GM19397 (cell line): Measurements from ENCODE around the gene JAG2.

Experiments
- ATAC-seq: cut with Tn5 transposase; IDR thresholded peaks from one replicate; pipeline ENCODE4 v1.9.1; 2021; ENCODE audit warnings: mild to moderate bottlenecking, moderate library complexity; ENCODE audit not compliant: unreplicated experiment

The JAG2 gene

DNA sequence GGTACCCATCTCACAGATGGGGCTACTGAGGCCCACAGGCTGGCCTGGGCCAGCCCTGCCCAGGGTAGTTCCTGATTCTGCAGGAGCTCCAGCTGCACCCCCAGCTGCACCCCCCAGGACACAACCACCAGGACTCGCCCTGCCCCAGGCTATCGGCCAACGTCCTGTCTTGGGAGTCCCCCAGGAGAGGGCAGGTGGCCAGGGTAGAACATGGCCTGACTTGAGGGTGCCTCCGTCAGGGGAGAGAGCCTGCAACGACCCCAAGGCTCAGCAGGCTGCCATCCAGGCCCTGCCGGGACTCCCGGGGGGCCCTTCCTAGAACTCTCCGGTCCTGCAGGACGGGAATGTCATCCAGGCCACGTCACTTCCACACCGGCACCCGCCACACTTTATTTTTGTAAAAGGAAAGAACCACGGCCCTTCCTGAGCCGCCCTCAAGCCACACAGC lies 15.8 kb downstream of the JAG2 start:
- no peak for ATAC-seq

DNA sequence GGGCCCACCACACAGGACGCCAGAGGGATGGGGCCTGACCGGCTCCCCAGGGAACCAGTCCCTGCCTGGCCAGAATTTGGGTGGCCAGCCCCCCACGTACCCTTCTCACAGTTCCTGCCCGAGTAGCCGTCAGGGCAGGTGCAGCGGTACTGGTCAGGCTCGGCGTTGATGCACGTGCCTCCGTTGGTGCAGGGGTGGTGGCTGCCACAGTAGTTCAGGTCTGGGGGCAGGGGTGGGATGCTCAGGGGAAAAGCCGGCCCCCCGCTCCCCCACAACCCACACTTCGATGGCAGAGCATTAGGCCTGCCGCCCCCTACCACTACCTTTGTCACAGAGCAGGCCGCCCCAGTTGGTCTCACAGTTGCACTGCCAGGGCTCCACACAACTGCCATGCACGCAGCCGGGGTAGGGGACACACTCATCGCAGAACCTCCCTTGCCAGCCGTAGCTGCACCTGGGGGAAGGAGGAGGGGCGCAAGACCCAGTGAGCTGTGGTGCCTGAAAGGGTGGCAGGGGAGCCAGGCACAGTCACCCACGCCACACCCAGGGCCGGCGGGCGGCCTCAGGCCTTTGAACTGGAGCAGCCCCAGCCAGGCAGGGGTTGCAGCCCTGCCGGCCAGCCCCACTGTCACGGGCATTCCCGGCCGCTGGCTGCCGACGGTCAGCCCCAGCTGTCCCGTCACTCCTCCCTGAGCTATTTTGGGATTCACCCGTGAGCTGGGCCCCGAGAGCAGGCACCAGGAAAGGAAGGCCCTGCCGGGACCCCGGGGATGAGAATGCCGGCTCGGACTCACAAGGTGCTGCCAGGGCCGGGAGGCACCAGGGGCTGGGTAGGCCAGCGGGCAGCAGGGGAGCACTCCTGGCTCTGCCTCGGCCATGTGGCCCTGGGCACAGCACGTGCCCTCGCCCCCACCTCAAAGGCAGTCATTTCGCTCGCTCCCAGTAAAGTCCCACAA lies 16.5 kb downstream of the JAG2 start:
- ATAC-seq = no peak

DNA sequence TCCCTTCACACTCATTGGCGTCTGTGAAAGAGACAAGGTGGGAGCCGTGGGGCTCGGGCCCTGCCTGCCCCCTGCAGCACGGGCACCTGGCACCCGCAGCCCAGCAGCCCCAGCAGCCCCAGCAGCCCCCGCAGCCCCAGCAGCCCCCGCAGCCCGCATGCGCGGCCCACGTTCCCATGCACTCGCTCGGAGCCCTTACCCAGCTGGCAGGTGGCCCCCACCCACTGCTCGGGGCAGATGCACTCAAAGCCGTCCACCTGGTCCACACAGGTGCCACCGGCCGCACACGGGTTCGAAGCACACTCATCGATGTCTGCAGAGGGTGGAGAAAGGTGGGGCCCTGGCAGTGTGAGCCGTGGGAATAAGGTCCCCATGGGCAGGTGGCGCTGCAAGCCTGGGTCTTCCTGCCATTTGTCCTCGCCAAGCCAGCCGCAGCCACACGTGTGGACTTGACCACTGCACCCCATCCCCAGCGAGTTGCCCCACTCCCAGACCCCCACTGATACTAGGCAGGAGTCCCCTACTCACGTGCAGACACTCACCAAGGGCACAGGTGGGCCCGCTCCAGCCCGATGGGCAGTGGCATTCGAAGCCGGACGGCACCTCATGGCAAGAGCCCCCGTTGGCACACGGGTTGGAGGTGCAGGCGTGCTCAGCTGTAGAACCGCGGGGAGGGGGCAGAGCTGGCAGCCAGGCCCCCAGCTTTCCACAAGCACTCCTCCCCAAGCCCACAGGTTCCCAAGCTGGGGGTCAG lies 17.3 kb downstream of the JAG2 start:
- ATAC-seq = no peak

DNA sequence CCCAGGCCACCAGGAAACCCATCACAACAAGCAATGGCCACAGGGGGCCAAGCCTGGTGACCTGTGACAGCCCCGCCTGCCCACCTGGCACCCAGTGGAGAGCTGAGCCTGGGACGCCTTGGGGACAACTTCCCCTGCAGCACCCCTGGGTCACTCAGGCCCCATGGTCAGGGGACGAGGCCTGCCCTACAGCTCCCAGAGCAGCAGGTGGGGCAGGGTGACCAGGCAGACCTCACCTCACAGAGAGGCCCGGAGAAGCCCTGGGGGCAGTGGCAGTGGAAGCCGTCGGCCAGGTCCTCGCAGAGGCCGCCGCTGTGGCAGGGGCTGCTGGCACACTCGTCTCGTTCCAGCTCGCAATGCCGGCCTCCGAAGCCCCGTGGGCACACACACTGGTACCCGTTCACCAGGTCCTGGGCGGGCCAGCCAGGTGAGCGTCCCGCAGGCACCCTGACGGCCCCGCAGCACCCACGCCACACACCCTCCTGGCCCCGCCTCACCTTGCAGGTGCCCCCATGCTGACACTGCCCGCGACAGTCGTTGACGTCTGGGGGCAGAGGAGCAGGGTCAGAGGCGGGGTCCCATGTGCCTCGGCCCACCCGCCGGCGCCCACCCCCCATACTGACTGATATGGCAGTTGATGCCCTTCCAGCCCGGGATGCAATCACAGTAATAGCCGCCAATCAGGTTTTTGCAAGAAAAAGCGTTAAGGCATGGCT lies 18.1 kb downstream of the JAG2 start:
- ATAC-seq = no peak

DNA sequence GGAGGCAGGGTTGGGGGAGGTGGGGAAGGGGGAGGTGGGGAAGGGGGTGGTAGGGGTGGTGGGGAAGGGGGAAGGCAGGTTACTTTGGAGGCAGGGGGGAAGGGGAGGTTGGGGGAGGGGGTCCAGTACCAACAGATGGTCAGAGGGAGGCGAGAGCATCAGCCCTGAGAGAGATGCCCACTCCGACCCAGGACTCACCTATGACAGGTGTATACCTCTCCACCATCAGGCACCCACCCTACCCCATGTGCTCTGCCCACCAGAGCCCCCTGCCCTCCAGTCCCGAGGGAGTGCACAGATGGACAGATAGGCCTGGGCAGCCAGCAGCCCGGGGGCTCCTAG lies 18.6 kb downstream of the JAG2 start:
- ATAC-seq = no peak

DNA sequence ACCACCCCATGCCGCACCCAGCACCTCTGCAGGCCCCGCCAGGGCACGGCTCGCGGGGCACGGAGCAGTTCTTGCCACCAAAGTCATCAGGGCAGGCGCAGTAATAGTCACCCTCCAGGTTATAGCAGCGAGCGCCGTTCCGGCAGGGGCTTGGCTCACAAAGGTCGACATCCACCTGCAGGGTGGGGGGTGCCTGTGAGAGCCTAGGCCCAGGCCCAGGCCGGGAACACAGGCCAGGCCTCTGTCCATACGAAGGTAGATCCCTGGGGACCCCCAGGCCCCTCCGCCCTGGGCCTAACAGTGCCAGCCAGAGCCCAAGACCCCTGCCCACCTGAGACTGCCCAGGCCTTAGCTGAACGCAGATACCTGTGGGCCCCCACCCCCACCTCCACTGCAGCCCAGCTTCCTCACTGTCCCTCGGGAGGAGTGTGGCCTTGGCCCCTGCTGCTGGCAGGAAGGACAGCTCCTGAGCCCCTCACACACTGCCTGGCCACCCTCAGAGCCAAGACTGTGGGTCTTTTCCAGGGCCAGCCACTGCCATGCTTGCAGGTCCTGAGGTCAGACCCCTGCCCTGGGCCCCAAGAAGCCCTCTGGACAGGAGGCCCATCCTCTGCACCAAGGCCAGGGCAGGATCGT lies 19.3 kb downstream of the JAG2 start:
- ATAC-seq = no peak

DNA sequence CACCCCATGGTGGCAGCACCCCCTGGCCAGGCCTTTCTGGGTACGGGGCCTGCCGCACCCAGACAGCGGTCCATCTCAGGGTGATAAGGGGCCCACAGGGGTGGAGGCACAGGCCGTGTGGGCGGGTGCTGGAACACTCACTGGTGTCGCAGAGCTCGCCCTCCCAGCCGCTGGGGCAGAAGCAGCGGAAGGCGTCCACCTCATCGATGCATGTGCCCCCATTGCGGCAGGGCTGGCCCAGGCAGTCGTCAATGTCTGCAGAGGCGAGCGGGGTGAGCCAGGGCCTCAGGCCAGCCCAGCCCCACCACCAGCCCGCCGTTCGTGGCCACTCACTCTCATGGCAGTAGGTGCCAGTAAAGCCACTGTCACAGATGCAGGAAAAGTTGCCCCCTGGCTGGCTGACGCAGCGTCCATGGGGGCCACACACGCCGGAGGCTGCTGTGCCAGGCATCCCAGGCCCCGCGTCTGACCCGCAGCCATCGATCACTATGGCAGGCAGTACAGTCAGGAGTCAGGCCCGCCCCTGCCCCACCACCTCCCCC lies 19.9 kb downstream of the JAG2 start:
- no peak for ATAC-seq

DNA sequence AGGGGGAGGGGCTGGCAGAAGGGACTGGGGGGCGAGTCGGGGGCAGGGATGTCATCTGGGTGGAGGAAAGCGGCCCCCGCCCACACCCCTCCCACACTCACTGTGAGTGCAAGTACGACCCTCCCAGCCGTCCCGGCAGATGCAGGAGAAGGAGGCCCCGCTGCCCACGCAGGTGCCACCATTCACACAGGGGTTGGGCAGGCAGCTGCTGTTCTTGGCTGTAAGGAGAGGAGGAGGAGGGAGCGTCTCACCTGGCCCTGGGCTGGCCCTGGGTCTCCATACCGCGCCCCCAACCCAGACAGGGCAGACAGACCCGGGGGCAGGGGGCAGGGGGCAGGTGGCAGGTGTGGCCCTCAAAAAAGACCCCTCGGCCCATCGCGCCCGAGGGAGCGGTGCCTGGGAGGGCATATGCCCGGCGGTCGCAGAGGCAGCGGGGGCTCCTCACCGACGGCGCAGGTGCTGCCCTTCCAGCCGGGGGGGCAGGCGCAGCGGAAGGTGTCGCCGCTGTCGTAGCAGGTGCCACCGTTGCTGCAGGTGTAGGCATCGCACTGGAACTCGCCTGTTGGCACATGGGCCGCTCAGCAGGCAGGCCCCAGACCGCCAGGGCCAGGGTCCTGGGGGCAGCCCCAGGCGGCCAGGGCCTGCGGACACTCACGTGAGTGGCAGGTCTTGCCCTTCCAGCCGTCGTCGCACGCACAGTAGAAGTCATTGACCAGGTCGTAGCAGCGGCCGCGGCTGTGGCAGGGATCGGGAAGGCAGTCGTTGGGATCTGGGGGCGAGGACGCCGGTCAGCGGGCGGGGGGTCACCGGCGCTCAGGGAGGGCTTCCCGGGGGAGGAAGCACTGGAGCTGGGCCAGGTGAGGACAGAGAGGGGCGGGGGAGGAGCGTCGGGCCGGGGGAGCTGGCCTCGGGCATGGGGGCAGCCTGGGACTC lies 20.6 kb downstream of the JAG2 start:
- no peak for ATAC-seq

DNA sequence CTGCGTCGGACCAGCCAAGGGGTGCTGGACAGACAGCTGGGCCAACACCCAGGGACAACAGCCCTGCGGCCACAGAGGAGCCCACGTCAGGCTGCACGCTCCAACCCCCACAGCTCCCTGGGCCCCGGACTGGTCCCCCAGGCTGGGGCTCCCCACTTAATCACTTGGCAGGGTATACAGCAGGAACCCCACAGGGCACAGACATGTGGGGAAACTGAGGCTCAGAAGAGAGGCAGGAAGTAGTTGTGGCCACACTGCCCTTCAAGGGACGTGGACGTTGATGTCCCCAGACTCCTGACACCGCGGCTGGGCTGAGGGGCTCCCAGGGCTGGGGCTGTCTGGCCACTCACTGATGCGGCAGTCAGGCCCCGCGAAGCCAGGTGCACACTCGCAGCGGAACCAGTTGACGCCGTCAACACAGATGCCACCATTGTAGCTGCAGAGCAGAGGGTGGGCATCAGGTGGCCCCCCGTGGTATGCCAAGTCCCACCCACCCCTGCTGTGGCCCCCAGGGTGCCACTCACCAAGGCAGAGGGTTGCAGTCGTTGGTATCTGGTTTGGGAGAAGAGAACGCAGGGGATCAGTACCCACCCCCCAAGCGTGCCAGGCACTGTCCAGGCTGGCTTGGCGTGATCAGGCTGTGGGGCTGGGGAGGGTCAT lies 21.5 kb downstream of the JAG2 start:
- no peak for ATAC-seq

DNA sequence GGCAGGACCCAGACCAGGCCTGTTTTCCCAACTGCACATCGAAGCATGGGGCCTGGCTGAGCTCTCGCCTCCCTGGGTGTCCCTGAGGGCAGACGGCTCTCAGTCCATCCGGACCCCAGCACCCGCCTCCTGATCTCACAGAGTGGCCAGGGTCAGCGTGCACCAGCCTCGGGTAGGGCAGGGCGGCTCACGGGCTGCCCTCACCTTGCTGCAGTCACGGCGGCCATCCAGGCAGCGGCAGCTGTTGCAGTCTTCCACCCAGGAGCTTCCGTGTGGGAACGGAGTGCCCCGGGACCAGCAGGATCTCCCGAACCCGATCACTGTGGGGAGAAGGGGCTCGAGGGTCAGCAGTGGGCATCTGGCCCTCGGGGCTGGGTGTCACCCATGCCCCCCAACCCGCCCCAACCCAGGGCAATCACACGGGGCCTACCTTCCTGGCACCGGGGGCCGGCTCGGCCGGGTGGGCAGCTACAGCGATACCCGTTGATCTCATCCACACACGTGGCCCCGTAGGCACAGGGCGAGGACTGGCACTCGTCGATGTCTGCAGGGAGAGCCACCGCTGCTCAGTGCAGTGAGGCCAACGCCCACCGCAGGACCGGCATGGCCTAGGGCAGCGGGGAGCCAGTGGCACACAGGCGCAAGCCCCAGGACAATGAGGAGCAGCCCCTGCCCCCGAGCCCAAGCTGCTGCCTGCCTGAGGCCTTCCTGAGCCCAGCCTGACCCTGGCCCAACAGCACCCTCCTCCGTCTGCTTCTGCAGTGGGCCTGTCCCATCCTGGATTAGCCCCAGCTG lies 22.2 kb downstream of the JAG2 start:
- no peak for ATAC-seq

DNA sequence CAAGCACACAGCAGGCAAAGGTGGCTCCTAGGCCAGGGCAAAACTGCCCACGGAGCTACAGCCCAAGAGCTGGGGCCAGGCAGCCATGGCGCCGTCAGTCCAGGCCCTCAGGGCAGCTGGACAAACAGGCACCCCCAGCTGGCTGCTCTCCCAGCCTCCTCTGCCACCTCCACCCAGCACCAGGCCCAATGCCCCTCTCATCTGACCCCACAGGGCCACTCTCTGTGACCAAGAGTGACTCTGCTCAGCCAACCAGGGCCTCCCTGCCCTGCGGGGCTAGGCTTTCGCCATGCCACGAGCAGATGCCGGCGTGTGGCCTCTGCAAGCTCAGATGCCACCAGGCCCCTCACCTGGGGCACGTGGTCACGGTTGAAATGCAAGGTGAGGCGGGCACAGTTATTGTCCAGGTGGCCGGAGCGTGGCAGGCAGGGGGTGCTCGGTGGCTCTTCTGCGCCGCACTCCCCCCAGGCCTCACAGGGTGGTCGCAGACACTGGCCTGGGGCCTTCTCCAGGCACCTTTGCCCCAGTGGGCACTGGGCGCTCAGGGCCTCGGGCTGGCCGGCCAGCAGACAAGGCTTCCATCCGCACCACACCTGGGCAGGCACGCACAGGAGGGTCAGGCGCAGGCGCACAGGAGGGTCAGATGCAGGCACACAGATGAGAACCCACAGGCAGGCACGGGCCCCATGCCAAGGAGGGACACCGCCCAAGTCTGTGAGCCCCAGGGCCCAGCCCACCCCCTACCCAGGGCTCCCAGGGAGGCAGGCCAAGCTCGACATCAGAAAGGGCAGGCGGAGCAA lies 23.0 kb downstream of the JAG2 start:
- ATAC-seq = no peak

DNA sequence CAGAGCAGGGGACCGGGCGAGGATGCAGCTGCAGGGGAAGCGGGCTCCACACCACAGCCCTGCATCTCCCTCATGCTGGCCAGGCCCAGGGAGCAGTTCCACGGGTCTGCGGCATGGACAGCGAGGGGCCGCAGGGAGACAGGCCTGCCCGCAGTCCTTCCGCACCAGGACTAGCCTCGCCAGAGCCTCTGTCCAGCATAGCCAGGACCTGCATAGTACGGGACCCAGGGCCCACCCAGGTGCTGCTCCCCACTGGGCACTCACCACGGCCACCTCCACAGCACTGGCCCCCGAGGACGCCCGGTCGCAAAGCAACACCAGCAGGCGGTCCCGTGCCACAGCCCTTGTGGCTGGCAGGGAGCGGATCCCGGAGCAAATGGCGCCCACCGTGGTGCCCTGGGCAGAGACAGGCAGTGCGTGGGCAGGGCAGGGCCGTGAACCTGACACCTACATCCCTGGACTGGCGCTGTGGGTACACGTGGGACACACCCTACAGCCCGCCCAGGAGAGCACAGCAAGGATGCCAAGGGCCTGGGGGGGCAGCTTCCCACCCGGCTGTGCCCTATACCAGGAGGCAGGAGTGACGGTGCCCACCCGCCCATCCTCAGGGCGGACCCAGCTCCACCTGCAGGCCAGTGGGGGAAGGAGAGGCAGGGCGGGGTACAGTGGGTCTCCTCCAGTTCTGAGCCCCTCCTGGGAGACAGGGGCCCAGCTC lies 23.8 kb downstream of the JAG2 start:
- ATAC-seq = no peak

DNA sequence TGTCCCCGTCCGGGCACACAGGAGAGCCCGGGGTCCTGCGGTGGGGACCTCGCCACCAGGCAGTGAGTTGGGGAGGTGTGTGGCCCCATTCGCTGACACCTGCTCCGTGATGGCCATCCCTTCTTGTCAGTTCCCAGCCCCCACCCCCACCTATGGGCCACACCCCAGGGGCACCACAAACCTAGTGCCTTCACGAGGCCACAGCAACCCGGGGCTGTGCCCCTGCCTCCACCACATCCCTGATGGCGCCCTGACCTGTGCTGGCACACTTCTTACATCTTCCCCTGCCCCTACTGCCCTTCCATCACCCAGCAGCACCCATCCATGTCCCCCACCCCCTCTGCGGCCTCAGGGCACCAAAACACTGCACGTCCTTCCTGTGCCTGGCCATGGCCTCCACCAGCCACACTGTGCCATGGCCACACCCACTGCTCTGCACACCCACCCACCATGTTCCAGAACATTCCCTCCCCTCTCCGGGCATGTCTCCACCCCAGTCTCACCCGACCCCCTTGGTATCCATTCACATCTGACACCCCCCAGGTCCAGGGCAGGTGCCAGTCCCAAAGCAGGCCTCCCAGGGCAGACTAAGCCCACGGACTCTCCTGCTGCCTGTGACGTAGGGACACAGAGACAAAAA lies 24.4 kb downstream of the JAG2 start:
- no peak for ATAC-seq

DNA sequence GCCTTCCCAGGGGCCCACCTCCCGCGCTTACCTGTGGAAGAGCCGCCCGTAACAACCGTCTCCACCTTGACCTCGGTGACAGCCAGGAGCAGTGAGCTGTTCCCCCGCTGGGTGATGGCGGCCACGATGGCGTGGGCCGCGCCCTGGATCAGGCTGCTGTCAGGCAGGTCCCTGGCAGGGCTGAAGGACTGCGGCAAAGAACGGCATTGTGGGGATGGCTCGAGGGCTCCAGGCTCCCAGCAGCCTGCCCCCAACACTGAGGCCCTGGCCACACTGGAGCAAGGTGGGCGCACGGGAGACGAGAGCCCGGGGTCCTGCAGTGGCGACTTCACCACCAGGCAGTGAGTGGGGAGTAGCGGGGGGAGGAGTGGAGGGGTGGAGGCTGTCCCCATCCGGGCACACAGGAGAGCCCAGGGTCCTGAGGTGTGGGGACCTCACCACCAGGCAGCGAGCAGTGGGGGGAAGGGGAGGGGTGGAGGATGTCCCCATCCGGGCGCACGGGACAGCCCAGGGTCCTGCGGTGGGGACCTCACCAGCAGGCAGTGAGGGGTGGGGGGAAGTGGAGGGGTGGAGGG lies 25.0 kb downstream of the JAG2 start:
- ATAC-seq = no peak

DNA sequence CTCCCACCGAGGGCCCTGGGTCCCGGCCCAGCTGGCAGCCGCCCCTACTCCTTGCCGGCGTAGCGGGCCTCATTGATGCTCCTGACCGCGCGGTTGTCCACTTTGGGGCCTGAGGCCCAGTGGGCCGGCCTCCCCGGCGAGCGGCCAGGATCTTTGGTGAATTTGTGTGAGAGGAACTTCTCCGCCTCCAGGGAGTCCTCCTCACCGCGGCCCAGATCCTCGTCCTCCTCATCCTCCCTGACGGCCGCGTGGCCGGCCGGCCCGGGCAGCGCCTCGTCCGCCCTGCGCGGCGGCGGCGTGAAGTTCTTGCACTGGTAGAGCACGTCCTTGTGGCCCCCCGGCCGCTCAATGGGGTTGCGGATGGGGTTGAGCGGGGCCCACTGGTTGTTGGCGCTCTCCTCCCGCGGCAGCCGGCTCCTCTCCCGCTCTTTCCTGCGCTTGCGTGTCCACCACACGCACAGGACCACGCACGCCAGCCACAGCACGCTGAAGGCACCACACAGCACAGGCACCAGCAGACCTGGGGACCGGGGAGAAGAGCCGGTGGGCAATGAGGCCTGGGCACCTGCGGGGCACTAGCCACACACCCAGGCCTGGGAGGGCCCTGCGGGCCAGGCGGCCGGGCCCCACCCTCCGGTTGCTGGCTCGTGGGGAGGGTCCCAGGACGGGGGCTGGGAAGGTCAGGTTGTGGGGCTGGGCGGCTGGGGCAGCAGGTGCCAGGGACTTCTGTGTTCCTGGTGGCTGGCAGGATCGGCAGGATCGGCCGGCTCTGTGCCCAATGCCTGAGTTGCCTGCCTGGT lies 25.7 kb downstream of the JAG2 start:
- no peak for ATAC-seq
